ENCODE measurements around the gene H1-8.

Gene H1-8

DNA sequence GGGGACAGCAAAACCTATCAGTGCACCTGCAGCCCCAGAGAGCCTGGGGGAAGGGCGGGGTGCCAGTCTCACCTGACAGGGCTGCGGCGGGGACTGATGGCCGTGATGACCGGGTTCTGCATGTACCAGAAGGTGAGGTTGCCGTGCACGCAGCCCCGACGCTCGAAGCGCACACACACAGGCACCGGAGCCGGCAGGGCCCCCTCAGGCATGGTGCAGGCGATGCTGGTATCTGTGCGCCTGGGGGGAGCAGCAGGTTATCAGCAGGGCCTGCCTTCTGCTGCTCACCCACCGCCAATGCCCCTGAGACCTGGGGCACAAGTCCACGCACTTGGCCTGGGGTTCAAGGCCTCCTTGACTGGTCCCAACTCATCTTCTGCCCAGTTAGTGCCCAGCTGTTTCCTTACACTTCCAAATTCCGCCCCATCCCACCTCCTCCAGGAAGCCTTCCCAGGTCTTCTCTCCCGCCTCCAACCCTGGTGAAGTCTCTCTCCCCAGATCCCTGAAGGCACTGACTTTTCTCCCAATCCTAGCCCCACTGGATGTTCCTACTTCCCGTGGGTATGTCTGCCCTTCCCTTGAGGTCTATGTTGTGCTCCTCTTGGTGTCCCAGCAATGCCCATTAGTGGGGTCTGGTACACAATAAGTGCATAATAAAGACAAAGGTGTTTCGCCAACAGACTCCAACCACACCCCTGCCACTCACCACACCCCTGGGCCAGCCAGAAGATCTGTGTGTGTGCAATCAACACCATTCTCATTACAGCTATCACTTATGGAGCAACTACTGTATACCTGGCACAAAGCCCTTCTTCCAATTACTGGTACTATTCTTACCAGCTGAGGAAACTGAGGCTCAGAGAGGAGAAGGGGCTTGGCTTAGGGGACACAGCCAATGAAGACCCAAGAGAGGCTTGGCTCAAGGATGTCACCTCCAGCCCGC is 28.9 kb downstream of the H1-8 start:
- no peak for DNase-seq (ENCODE audit: low read depth in 3 of 3, low spot score in 1 of 3)

DNA sequence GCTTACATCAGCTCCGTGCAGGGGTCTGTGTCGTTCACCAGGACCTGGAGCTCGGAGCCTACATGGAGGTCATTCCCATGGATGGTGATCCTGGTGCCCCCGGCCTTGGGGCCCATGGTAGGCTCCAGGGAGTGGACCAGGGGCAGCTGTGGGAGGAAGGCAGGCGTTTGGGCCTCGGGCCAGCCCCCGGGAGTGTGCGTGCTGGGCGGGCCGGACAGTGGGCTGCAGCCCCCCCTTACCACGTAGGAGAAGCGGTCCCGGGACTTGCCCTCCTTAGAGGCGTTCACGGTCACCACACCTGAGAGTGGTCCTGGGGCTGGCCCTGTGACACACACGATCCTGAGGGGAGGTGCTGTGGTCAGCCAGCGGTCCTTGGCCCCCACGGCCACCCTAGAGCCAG is 29.6 kb downstream of the H1-8 start:
- no peak for DNase-seq (ENCODE audit: low read depth in 3 of 3, low spot score in 1 of 3)

GRCh38 chr3:129573493-129573892 is 30.5 kb downstream of the H1-8 start:
- no peak for DNase-seq (ENCODE audit: low read depth in 3 of 3, low spot score in 1 of 3)

GRCh38 chr3:129574206-129574605 is 31.2 kb downstream of the H1-8 start:
- no peak for DNase-seq (ENCODE audit: low read depth in 3 of 3, low spot score in 1 of 3)

GRCh38 chr3:129575233-129575996 is 32.4 kb downstream of the H1-8 start:
- DNase-seq (ENCODE audit: low read depth in 3 of 3, low spot score in 1 of 3): no peak

GRCh38 chr3:129575997-129576384 is 33.0 kb downstream of the H1-8 start:
- no peak for DNase-seq (ENCODE audit: low read depth in 3 of 3, low spot score in 1 of 3)

GRCh38 chr3:129576514-129577352 is 33.8 kb downstream of the H1-8 start:
- peak in 2 of 3 donors; percentile 29 to 41 for DNase-seq (ENCODE audit: low read depth in 3 of 3, low spot score in 1 of 3)

- no peak for DNase-seq (ENCODE audit: low read depth in 3 of 3, low spot score in 1 of 3)
These were observed 34.4 kb downstream of the H1-8 start for GRCh38 chr3:129577366-129577765.

- DNase-seq (ENCODE audit: low read depth in 3 of 3, low spot score in 1 of 3): no peak
These were observed 35.2 kb downstream of the H1-8 start for GRCh38 chr3:129577925-129578786.

GRCh38 chr3:129579991-129580390 is 37.0 kb downstream of the H1-8 start:
- DNase-seq (ENCODE audit: low read depth in 3 of 3, low spot score in 1 of 3): no peak

DNA sequence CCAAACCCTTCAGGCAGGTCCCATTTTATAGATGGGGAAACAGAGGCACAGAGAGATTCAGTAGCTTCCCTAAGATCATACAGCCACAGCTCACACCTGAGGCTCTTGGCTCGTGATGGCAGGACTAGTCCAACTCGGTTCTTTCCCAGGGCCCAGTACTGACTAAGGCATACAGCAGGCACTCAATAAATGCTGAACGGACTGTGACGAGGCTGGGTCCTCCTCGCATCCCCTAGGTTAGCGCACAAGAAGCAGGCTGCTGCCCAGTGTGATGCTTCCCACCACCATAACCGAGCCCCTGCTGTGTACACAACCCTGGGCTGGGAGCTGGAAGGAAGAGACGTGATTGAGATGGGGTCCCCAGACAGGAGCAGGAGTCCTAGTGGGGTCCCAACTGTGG is 38.6 kb downstream of the H1-8 start:
- no peak for DNase-seq (ENCODE audit: low read depth in 3 of 3, low spot score in 1 of 3)

GRCh38 chr3:129582799-129583198 is 39.8 kb downstream of the H1-8 start:
- no peak for DNase-seq (ENCODE audit: low read depth in 3 of 3, low spot score in 1 of 3)

GRCh38 chr3:129583289-129583688 is 40.3 kb downstream of the H1-8 start:
- no peak for DNase-seq (ENCODE audit: low read depth in 3 of 3, low spot score in 1 of 3)

DNA sequence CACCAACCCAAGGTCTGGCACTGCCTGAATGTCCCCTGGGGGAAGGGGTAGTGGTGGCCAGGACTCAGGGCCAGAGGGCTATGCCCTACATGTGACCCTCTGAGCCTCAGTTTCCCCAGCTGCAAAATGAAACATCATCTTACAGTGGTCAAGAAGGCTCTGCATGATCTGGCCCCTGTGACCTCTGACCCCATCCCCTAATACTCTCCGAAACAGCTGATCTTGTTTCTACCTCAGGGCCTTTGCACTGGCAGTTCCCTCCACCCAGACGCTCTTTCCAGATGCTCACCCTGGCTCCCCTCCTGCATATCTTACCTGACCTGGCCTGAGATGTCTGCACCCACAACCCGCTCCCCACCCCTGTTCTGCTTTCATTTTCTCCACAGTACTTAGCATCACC is 41.7 kb downstream of the H1-8 start:
- DNase-seq (ENCODE audit: low read depth in 3 of 3, low spot score in 1 of 3): no peak

GRCh38 chr3:129585949-129586657 is 43.1 kb downstream of the H1-8 start:
- no peak for DNase-seq (ENCODE audit: low read depth in 3 of 3, low spot score in 1 of 3)

GRCh38 chr3:129586746-129587430 is 43.9 kb downstream of the H1-8 start:
- DNase-seq (ENCODE audit: low read depth in 3 of 3, low spot score in 1 of 3): no peak

DNA sequence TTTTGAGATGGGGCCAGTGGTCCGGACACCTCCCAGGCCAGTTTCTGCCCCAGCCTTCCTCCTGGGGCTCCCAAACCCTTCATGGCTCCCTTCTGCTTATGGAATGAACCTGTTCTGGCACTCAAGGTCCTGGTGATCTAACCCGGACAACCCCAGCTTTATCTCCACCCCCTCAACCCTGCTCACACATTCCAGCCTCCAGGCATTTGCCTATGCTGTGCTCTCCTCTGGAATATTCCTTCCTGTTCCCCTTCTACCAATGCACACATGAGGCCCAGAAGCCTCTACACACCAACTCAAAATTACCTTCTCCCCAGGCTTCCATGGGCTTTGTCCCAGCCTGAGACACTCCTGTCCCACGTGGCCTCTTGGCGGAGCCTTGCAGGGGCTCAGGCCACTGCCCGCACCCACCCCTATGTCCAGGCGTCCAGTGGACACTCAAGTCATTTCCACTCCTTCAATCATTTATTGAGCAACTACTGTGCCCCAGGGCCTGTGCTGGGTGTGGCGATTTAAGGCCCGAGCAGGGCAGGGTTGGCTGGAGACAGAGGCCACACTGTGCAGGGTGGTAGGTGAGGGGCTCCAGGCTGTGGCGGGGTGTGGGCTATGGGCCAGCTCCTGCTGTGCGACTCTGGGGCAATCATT is 44.7 kb downstream of the H1-8 start:
- no peak for DNase-seq (ENCODE audit: low read depth in 3 of 3, low spot score in 1 of 3)

DNA sequence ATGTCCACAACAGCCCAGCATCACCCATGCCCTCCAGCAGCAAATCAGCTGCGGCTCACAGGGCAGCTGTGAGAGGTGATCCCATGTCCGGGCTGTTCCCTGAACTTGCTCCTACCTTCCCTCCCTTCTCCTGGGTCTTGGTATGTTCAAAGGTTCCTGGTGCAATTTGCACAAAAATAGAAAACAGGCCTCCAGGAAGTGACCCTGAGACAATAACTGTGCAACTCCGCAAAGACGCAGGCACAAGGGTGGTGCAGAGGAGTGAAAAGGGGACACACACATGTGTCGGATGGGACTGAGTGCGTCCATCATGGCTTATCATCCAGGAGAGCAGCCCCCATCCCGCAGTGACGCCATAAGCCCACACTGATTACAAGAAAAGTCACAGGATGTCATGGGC is 47.2 kb downstream of the H1-8 start:
- DNase-seq (ENCODE audit: low read depth in 3 of 3, low spot score in 1 of 3): no peak

DNA sequence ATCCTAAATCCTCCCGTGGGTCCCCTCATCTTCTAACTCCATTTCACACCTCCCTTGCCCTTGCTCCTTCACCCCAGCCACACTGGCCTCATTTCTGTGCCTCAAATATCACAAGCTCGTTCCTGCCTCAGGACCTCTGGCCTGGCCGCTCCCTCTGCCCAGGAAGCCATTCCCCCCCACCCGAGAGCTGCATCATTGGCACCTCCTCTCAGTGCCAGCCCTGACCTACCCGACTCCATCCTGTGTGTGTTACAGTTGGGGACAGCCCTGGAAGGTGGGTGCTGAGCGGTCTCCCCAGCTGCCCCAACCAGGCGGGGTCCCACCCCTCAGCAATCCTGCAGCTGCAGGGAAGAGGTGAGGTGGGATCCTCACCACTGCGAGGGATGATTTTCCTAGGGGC is 49.0 kb downstream of the H1-8 start:
- no peak for DNase-seq (ENCODE audit: low read depth in 3 of 3, low spot score in 1 of 3)

All from stimulated activated CD4-positive, alpha-beta T cell treated with anti-CD3 and anti-CD28 coated beads, TNF-alpha, amount 100 ng/mL, for 1 hour (primary cell).